K562 (cell line): ENCODE results near the gene TMEM141. TPM values are rescaled to one million over a fixed set of nuclear protein-coding genes. Genes with fewer than 3 reads are reported as not detected.

Experiments
- ATAC-seq: fragments of 200-7000 bp; cut with Tn5 transposase; 3 replicates; pipeline ENCODE4 v1.9.1; 2020; ENCODE audit warnings: moderate library complexity
- BruUV-seq: library from RNA; stranded (reverse); fragments of 400-500 nt; replicated peaks from 2 replicates; lab custom pipeline; 2021; lab: Mats Ljungman, UMichigan
- CTCF ChIA-PET: fragments of 300-600 bp; formaldehyde crosslinking; extraction: SDS; loops from one replicate; lab custom pipeline; 2021; ENCODE audit warnings: low intra/inter-chr PET ratio; lab: Yijun Ruan, JAX
- POLR2A ChIA-PET: fragments of 300-600, 350-650 bp; sonication (Branson Sonifier 250); formaldehyde crosslinking; extraction: SDS; loops from one replicate; lab custom pipeline; 2021; ENCODE audit warnings: antibody characterized with exemption, inconsistent platforms; lab: Yijun Ruan, JAX
- DNase-seq, 4 experiments: peaks; one replicate each; pipeline versions ENCODE4 v3.0.0 to v3.0.0-alpha.2; 2011 to 2018; ENCODE audit warnings: low spot score in 3 of 4, mixed read lengths in 3 of 4; ENCODE audit errors: extremely low read depth in 1 of 4
- FAIRE-seq: peaks from 2 replicates; lab custom pipeline; 2011; peaks lifted over from hg19 to GRCh38; lab: Jason Lieb, UNC
- H2AFZ ChIP-seq: 2 replicates; pipeline ENCODE4 v1.6.0; 2011; ENCODE audit warnings: low read depth, low read length, control low read depth, inconsistent platforms
- H3K27ac ChIP-seq: fragments of 200-600 bp; 3 replicates; pipeline ENCODE4 v1.8.0; 2011; ENCODE audit warnings: low read depth, mild to moderate bottlenecking, control low read depth, inconsistent platforms, low read length, moderate library complexity, mixed read lengths; ENCODE audit errors: extremely low read depth
- H3K27me3 ChIP-seq, 2 experiments: fragments of 300-600 bp in 1 of 2; 2 replicates in 1 of 2; 3 replicates in 1 of 2; pipeline versions ENCODE4 v1.6.0 to v1.8.0; 2011; ENCODE audit warnings: inconsistent platforms in 2 of 2, low read length in 2 of 2, mild to moderate bottlenecking in 1 of 2, mixed read lengths in 1 of 2, moderate library complexity in 1 of 2; ENCODE audit not compliant: control insufficient read depth in 2 of 2, insufficient read depth in 2 of 2
- H3K36me3 ChIP-seq: fragments of 300-600 bp; 3 replicates; pipeline ENCODE4 v1.8.0; 2011; ENCODE audit warnings: mild to moderate bottlenecking, low read length, inconsistent platforms; ENCODE audit not compliant: control insufficient read depth, insufficient read depth
- H3K4me1 ChIP-seq, 2 experiments: fragments of 200-600 bp in 1 of 2; replicated peaks in 1 of 2; 2 replicates in 1 of 2; 3 replicates in 1 of 2; pipeline versions ENCODE4 v1.5.1 to v1.8.0; 2011; ENCODE audit warnings: inconsistent platforms in 2 of 2, low read length in 2 of 2, mild to moderate bottlenecking in 1 of 2, mixed read lengths in 1 of 2, moderate library complexity in 1 of 2; ENCODE audit not compliant: control insufficient read depth in 2 of 2, insufficient read depth in 2 of 2
- H3K4me2 ChIP-seq: 2 replicates; pipeline ENCODE4 v1.6.1; 2011; ENCODE audit warnings: low read length, control low read depth, inconsistent platforms, mixed read lengths; ENCODE audit not compliant: insufficient read depth
- H3K4me3 ChIP-seq: fragments of 200-600 bp; sonication (generic), shearing (Covaris generic); 2 replicates; pipeline ENCODE4 v1.5.1; 2016; ENCODE audit warnings: control low read depth, inconsistent platforms
- H3K79me2 ChIP-seq: fragments of 200-600 bp; 3 replicates; pipeline ENCODE4 v1.8.0; 2011; ENCODE audit warnings: low read length, inconsistent platforms; ENCODE audit not compliant: control insufficient read depth, insufficient read depth
- H3K9ac ChIP-seq, 2 experiments: 2 replicates each; pipeline versions ENCODE4 v1.6.0 to v1.6.1; 2011; ENCODE audit warnings: low read depth in 2 of 2, low read length in 2 of 2, control low read depth in 1 of 2, inconsistent platforms in 1 of 2, mild to moderate bottlenecking in 1 of 2, mixed read lengths in 1 of 2; ENCODE audit not compliant: insufficient read depth in 1 of 2
- H3K9me1 ChIP-seq: one replicate; pipeline ENCODE4 v1.6.0; 2011; ENCODE audit warnings: inconsistent platforms, mild to moderate bottlenecking, low read length, moderate library complexity; ENCODE audit not compliant: control insufficient read depth, insufficient read depth
- H3K9me3 ChIP-seq: replicated peaks from 2 replicates; pipeline ENCODE4 v1.5.1; 2011; ENCODE audit warnings: low read depth, low read length, inconsistent platforms; ENCODE audit not compliant: control insufficient read depth, insufficient read depth
- H4K20me1 ChIP-seq: replicated peaks from 2 replicates; pipeline ENCODE4 v1.6.1; 2011; ENCODE audit warnings: low read length, inconsistent platforms, mixed read lengths; ENCODE audit not compliant: control insufficient read depth, insufficient read depth
- CBFA2T3 ChIP-seq: fragments of 450-650 bp; IDR thresholded peaks from 2 replicates; pipeline ENCODE4 v1.6.1; 2017
- CHD2 ChIP-seq: IDR thresholded peaks from 2 replicates; pipeline ENCODE4 v1.6.1; 2011; ENCODE audit warnings: low read depth, low read length
- CTBP1 ChIP-seq: fragments of 450-650 bp; IDR thresholded peaks from 2 replicates; pipeline ENCODE4 v1.6.1; 2016; ENCODE audit warnings: borderline replicate concordance
- DPF2 ChIP-seq: fragments of 450-650 bp; IDR thresholded peaks from 2 replicates; pipeline ENCODE4 v1.6.1; 2016
- EGR1 ChIP-seq: fragments of 450-650 bp; conservative IDR thresholded peaks from 2 replicates; pipeline ENCODE4 v1.6.1; 2017; ENCODE audit warnings: mild to moderate bottlenecking
- GABPA ChIP-seq: fragments of 200-800 bp; sonication (Bioruptor generic); conservative IDR thresholded peaks from 2 replicates; pipeline ENCODE4 v1.6.1; 2016; ENCODE audit warnings: low read depth, missing genetic modification characterization, missing compliant biosample characterization
- LEF1 ChIP-seq: fragments of 450-650 bp; IDR thresholded peaks from 2 replicates; pipeline ENCODE4 v1.6.1; 2016; ENCODE audit warnings: mild to moderate bottlenecking
- SAP30 ChIP-seq: fragments of 200-600 bp; sonication (generic); IDR thresholded peaks from 2 replicates; pipeline ENCODE4 v1.6.1; 2012; ENCODE audit warnings: borderline replicate concordance, low read depth, mild to moderate bottlenecking, moderate library complexity, low read length, control low read depth, inconsistent platforms; ENCODE audit not compliant: insufficient read depth, poor library complexity, severe bottlenecking
- SMAD1 ChIP-seq: fragments of 150-350 bp; IDR thresholded peaks from 2 replicates; pipeline ENCODE4 v1.6.1; 2014; ENCODE audit warnings: low read length, low read depth; ENCODE audit not compliant: partially characterized antibody
- TCF3 ChIP-seq: sonication (generic); formaldehyde crosslinking; IDR thresholded peaks from 2 replicates; pipeline ENCODE4 v1.4.0; 2020; ENCODE audit warnings: mild to moderate bottlenecking, missing genetic modification reagents
- UBTF ChIP-seq, 2 experiments: IDR thresholded peaks; 2 replicates each; pipeline ENCODE4 v1.6.1; 2012; ENCODE audit warnings: improper control_type of control experiment in 2 of 2, low read depth in 2 of 2, low read length in 2 of 2, borderline replicate concordance in 1 of 2
- ZBTB2 ChIP-seq: fragments of 450-650 bp; IDR thresholded peaks from 2 replicates; pipeline ENCODE4 v1.6.1; 2016; ENCODE audit warnings: antibody characterized with exemption
- ZBTB7A ChIP-seq: IDR thresholded peaks from 2 replicates; pipeline ENCODE4 v1.6.1; 2011; ENCODE audit warnings: low read depth, mild to moderate bottlenecking, low read length, moderate library complexity, borderline replicate concordance; ENCODE audit not compliant: control insufficient read depth
- ZFX ChIP-seq: sonication (generic); formaldehyde crosslinking; IDR thresholded peaks from 2 replicates; pipeline ENCODE4 v1.8.0; 2022; ENCODE audit warnings: mild to moderate bottlenecking, missing genetic modification reagents, moderate library complexity
- WGBS: fragments of 100-300 bp; shearing (Covaris generic); methylation state at CpG from one replicate; pipeline ENCODE4 v1.1.6; 2016; ENCODE audit warnings: low coverage, mixed read lengths; ENCODE audit not compliant: insufficient coverage; ENCODE audit errors: missing lambda C conversion rate; 5-methylcytosine and 5-hydroxymethylcytosine counted together
- in situ Hi-C: fragments of 300-500 bp; cut with MboI; formaldehyde crosslinking; loops from 4 replicates; pipeline ENCODE4 v1.15.0; 2018; ENCODE audit warnings: inconsistent platforms, mixed read lengths
- intact Hi-C: fragments of 100-400 bp; cut with micrococcal nuclease; formaldehyde crosslinking; loops from 2 replicates; pipeline ENCODE4 v1.14.2; 2022
- polyA plus RNA-seq, 8 experiments: library from polyadenylated mRNA; depleted of rRNA in 4 of 8; stranded (reverse) in 5 of 8; unstranded in 3 of 8; fragments of >200 nt; fragmentation: Nextera tagmentation in 2 of 8; fragmentation: Illumina TruSeq in 1 of 8; extraction: Ambion mirVana in 2 of 8; extraction: Trizol in 1 of 8; gene quantifications; 2 replicates each; pipeline versions ENCODE4 v1.2.1 to v1.2.3, GENCODE V29; 2011 to 2014; ENCODE audit warnings: inconsistent platforms in 1 of 8, missing spikeins in 1 of 8
- total RNA-seq, 7 experiments: library from RNA; depleted of rRNA in 6 of 7; stranded (reverse); fragments of >200 nt in 6 of 7; fragmentation: Illumina TruSeq in 2 of 7; extraction: Trizol in 2 of 7; gene quantifications; 2 replicates each; pipeline versions ENCODE4 v1.2.1 to v1.2.3, GENCODE V29; 2011 to 2021; ENCODE audit warnings: low replicate concordance in 1 of 7
- TF ChIP-seq, protein P1 (sequence below): IDR thresholded peaks from 2 replicates; pipeline ENCODE4 v1.6.1; 2011; ENCODE audit warnings: borderline replicate concordance, low read depth, mild to moderate bottlenecking, moderate library complexity, low read length; ENCODE audit not compliant: insufficient read depth, poor library complexity, severe bottlenecking

The TMEM141 gene
- total and polyA plus RNA-seq, 9 of the 15 experiments (the other 6 are each of a cell fraction or from before 2014, with no cell fraction given): 21.5 to 123 (median 74.8) TPM

DNA sequence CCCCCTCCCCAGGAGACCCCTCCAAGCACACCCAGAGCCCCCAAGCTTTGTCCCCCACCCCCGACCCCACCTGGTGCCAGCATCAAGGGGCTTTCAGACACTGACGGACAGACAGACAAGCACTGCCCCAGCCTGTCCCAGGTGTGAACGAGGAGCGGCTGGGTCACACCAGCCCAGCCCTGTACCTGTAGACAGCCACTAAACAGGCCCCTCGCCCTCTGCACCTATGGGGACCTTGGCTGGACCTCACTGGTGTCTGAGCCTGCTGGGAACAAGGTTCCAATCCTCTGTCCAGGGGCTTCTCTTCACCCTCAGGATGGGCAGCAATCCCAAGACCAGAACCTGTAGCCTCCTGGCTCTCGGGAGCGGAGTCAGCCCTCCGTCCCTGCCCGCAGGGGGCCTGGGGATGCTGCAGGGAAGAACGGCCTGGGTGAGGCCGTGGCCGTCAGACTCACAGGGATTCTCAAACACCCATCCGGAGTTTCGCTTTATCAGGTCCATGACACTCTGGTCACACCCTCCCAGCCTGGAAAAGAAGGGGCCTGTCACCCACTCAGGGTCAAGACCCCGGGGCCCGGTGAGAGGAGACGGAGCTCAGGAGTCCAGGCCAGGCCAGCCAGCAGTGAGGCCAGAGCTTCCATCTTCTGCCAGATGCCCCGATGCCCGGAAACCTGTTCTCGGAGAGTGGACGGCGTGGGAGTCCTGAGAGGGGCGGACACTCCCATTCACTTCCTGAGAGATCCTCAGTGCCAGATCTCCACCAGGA lies 45.6 kb upstream of the TMEM141 start:
- no TSS peak for BruUV-seq
- no peaks in the 10 kb centered on the region for H3K9me1 ChIP-seq
- intact Hi-C loops: no loop called here
- no peaks in the 10 kb centered on the region for H4K20me1 ChIP-seq
- H3K9me3 ChIP-seq: no peaks in the 10 kb centered on the region
- CTCF ChIA-PET: interaction anchor here (0.7 kb wide), 1 partner anchor 101 kb away, joined by 3 read pairs; no protein-coding TSS in a partner anchor
- H3K4me3 ChIP-seq: no peak overlapping the region
- ATAC-seq (peak; percentile 60), DNase-seq (peak; percentile 60 to 83 (median 70)), FAIRE-seq (peak; percentile 86)
- peak overlapping the region in 1 of 2 experiments; percentile 86; a peak in 2 of 4 replicates for H3K9ac ChIP-seq
- H3K36me3 ChIP-seq: no peaks in the 10 kb centered on the region
- in situ Hi-C loops: no loop called here
- no peak for TF ChIP-seq LEF1
- no peak for TF ChIP-seq SAP30
- TF ChIP-seq EGR1: peak; percentile 11; the same call in 1 of the 2 replicates
- peak; percentile 31; the same call in 1 of the 2 replicates for TF ChIP-seq TCF3
- no peak for TF ChIP-seq CHD2
- TF ChIP-seq ZFX (CRISPR knock-in tag): peak; percentile 15; the same call in 1 of the 2 replicates
- peak; percentile 35; the same call in 1 of the 2 replicates for TF ChIP-seq CTBP1
- 0 out of 4 replicates have a peak, but pooled peaks of 1 of the 2 experiments have one; percentile 47 for TF ChIP-seq UBTF (IDR thresholded peaks at IDR 0.05; ENCODE audit: borderline replicate concordance in 1 of 2, low read depth in 2 of 2, low read length in 2 of 2)
- peak; percentile 81 for TF ChIP-seq ZBTB7A
- TF ChIP-seq GABPA (tag): 0 out of 2 replicates have a peak, but pooled peaks have one; percentile 15
- TF ChIP-seq DPF2: peak; percentile 30; the same call in 1 of the 2 replicates
- TF ChIP-seq ZBTB2: 0 out of 2 replicates have a peak, but pooled peaks have one; percentile 32
- TF ChIP-seq SMAD1: no peak
- TF ChIP-seq, protein P1, sequence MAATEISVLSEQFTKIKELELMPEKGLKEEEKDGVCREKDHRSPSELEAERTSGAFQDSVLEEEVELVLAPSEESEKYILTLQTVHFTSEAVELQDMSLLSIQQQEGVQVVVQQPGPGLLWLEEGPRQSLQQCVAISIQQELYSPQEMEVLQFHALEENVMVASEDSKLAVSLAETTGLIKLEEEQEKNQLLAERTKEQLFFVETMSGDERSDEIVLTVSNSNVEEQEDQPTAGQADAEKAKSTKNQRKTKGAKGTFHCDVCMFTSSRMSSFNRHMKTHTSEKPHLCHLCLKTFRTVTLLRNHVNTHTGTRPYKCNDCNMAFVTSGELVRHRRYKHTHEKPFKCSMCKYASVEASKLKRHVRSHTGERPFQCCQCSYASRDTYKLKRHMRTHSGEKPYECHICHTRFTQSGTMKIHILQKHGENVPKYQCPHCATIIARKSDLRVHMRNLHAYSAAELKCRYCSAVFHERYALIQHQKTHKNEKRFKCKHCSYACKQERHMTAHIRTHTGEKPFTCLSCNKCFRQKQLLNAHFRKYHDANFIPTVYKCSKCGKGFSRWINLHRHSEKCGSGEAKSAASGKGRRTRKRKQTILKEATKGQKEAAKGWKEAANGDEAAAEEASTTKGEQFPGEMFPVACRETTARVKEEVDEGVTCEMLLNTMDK: no peak
- TF ChIP-seq CBFA2T3: peak; percentile 34; the same call in 1 of the 2 replicates
- POLR2A ChIA-PET: interaction anchor here (2.0 kb wide), 2 partner anchors 16 to 18 kb away, joined by 10 to 17 read pairs; no protein-coding TSS in a partner anchor
- H3K27me3 ChIP-seq: no peaks in the 10 kb centered on the region; a peak in 1 of 5 replicates
- no peak overlapping the region for H3K27ac ChIP-seq
- peak overlapping the region; percentile 51 for H3K4me2 ChIP-seq
- no peaks in the 10 kb centered on the region for H3K79me2 ChIP-seq
- peak overlapping the region; percentile 66 for H2AFZ ChIP-seq
- peaks cover 16 to 88% of the 10 kb centered on the region in 2 experiments for H3K4me1 ChIP-seq
- WGBS: 20% methylated on average over 22 of the region's 23 CpGs
